Measurements from ENCODE around the gene CDA.

The CDA gene

GRCh38 chr1:20648438-20648837, 59.5 kb downstream of the CDA start:
- TF ChIP-seq, protein P1, sequence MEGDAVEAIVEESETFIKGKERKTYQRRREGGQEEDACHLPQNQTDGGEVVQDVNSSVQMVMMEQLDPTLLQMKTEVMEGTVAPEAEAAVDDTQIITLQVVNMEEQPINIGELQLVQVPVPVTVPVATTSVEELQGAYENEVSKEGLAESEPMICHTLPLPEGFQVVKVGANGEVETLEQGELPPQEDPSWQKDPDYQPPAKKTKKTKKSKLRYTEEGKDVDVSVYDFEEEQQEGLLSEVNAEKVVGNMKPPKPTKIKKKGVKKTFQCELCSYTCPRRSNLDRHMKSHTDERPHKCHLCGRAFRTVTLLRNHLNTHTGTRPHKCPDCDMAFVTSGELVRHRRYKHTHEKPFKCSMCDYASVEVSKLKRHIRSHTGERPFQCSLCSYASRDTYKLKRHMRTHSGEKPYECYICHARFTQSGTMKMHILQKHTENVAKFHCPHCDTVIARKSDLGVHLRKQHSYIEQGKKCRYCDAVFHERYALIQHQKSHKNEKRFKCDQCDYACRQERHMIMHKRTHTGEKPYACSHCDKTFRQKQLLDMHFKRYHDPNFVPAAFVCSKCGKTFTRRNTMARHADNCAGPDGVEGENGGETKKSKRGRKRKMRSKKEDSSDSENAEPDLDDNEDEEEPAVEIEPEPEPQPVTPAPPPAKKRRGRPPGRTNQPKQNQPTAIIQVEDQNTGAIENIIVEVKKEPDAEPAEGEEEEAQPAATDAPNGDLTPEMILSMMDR (IDR thresholded peaks at IDR 0.05; ENCODE audit: unreplicated experiment in 3 of 3), result no peak
- Mint-ChIP-seq H3K27me3 (ENCODE audit: low read depth) (no peaks in the 10 kb centered on the region), H3K4me3 (no peak overlapping the region), H3K9me3 (no peaks in the 10 kb centered on the region), H3K4me1 (no peaks in the 10 kb centered on the region), H3K36me3 (ENCODE audit: low read depth) (peaks cover 59% of the 10 kb centered on the region), H3K27ac (no peak overlapping the region)

GRCh38 chr1:20648946-20649345, 60.0 kb downstream of the CDA start:
- no peaks in the 10 kb centered on the region for H3K4me1 Mint-ChIP-seq
- H3K27ac Mint-ChIP-seq, result no peak overlapping the region
- no peaks in the 10 kb centered on the region for H3K9me3 Mint-ChIP-seq
- TF ChIP-seq, protein P1 (IDR thresholded peaks at IDR 0.05; ENCODE audit: unreplicated experiment in 3 of 3), result no peak
- no peaks in the 10 kb centered on the region for H3K27me3 Mint-ChIP-seq (ENCODE audit: low read depth)
- H3K4me3 Mint-ChIP-seq, result no peak overlapping the region
- H3K36me3 Mint-ChIP-seq (ENCODE audit: low read depth), result peaks cover 62% of the 10 kb centered on the region

- H3K27ac Mint-ChIP-seq, result no peak overlapping the region
- H3K9me3 Mint-ChIP-seq, result no peaks in the 10 kb centered on the region
- no peak overlapping the region for H3K4me3 Mint-ChIP-seq
- TF ChIP-seq, protein P1 (IDR thresholded peaks at IDR 0.05; ENCODE audit: unreplicated experiment in 3 of 3), result no peak
- H3K4me1 Mint-ChIP-seq, result peaks cover 5% of the 10 kb centered on the region
- H3K36me3 Mint-ChIP-seq (ENCODE audit: low read depth), result peaks cover 77% of the 10 kb centered on the region
- peaks cover 3% of the 10 kb centered on the region for H3K27me3 Mint-ChIP-seq (ENCODE audit: low read depth)
These were observed 63.4 kb downstream of the CDA start for GRCh38 chr1:20652300-20652699.

DNA sequence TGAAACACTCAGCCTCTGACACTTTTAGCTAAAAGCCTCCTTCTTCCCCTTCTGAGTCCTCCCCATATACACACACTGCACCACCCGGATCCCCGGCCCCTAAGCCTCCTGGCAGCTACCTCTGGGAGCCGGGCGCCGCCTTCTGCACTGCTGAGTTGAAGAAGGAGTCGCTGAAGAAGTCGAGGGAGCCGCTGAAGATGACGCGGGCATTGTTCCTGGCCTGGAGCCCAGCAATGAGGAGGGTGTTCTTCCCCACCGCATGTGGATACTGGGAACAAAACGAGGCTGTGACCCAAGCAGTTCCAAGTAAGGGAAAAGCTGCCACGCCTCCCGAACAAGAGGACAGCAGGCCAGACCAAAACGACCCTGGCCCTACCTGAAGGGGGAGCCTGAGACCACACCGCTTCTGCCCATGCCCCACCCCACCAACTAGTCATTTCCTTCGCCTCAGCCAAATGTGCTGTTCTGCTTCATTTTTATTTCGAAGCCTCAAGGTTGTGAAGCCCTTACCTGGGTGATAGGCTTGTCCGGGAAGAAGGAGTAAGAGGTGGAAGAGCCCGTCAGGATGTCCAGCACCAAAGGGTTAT, 65.3 kb downstream of the CDA start:
- peaks cover 3% of the 10 kb centered on the region for H3K27me3 Mint-ChIP-seq (ENCODE audit: low read depth)
- H3K36me3 Mint-ChIP-seq (ENCODE audit: low read depth), result peaks cover 68% of the 10 kb centered on the region
- no peaks in the 10 kb centered on the region for H3K9me3 Mint-ChIP-seq
- no peak overlapping the region for H3K27ac Mint-ChIP-seq
- TF ChIP-seq, protein P1 (IDR thresholded peaks at IDR 0.05; ENCODE audit: unreplicated experiment in 3 of 3), result no peak
- H3K4me3 Mint-ChIP-seq, result no peak overlapping the region
- peaks cover 5% of the 10 kb centered on the region for H3K4me1 Mint-ChIP-seq

DNA sequence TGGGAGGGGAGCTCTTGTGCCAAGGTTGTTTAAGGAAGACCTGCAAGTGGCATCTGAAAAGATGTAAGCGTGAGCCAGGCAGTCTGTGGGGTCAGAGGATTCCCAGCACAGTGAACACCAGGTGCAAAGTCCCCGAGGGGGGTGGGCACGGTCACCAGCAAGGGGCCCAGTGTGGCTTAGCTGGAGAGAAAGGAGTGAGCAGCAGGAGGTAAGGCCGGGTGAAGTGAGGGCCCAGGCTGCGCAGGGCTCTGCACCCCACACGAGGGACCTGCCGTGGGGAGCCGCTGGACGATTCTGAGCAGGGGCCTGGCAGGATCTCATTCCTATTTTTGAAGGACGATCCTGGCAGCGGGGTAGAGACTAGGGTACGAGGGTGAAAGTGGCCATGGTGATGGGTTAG, 68.1 kb downstream of the CDA start:
- H3K9me3 Mint-ChIP-seq, result no peaks in the 10 kb centered on the region
- peaks cover 27% of the 10 kb centered on the region for H3K4me1 Mint-ChIP-seq
- H3K27me3 Mint-ChIP-seq (ENCODE audit: low read depth), result peaks cover 3% of the 10 kb centered on the region
- no peak overlapping the region for H3K27ac Mint-ChIP-seq
- TF ChIP-seq, protein P1 (IDR thresholded peaks at IDR 0.05; ENCODE audit: unreplicated experiment in 3 of 3), result no peak
- peaks cover 49% of the 10 kb centered on the region for H3K36me3 Mint-ChIP-seq (ENCODE audit: low read depth)
- H3K4me3 Mint-ChIP-seq, result peak overlapping the region; percentile 59 to 66 (median 59)

DNA sequence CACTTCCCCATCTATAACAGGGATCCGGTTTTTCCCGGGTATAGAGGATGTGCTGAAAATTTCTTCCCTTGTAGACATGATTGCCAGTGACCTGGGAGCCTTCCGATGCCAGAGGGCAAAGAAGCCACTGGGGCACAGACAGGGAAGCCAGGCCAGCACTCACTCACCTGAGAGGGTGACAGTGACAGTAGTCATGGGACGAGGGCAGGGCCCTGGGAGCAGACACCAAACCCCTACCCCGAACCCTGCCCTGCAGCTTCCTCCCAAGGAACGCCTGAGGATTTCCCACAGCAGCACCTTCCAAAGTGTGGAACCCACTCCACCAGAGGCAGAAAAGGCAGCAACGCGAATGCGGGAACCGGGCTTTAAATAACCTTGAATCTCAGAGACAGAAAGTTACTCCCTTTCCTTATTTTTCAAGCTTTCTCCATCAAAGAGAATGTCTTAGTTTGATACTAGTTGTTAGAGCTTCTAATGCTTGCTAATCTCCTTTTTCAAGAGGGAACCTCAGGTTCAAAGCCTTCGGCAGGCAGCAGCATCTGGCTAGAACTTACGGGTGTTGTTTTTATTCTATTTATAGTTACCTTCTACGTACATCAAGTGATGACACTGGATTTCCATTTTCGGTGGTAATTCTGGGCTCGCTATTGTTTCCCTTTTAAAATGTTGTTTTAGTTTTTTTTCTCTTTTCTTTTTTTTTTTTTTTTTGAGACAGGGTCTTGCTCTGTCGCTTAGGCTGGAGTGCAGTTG, 69.4 kb downstream of the CDA start:
- peak overlapping the region; percentile 19 to 100 (median 21) for H3K4me3 Mint-ChIP-seq
- TF ChIP-seq, protein P1 (IDR thresholded peaks at IDR 0.05; ENCODE audit: unreplicated experiment in 3 of 3), result no peak
- H3K27me3 Mint-ChIP-seq (ENCODE audit: low read depth), result peaks cover 3% of the 10 kb centered on the region
- H3K4me1 Mint-ChIP-seq, result peaks cover 35% of the 10 kb centered on the region
- H3K9me3 Mint-ChIP-seq, result no peaks in the 10 kb centered on the region
- no peak overlapping the region for H3K27ac Mint-ChIP-seq
- H3K36me3 Mint-ChIP-seq (ENCODE audit: low read depth), result peaks cover 37% of the 10 kb centered on the region

Measured in nephron (organoid).